ENCODE results near the gene TEX2. TPM values are rescaled to one million over a fixed set of nuclear protein-coding genes. Genes with fewer than 3 reads are reported as not detected.

The TEX2 gene
- total and polyA plus RNA-seq, 9 of the 15 experiments (the other 6 are each of a cell fraction or from before 2014, with no cell fraction given) = 4.1 to 27.6 (median 19.3) TPM

GRCh38 chr17:64146418-64147109 is 116.5 kb downstream of the TEX2 start:
- DNase-seq (ENCODE audit: extremely low read depth in 1 of 4, low spot score in 3 of 4) = peak in 3 of 4 experiments; percentile 46 to 69 (median 67)
- peak overlapping the region; percentile 64 for H3K4me3 ChIP-seq
- peak; percentile 68 for ATAC-seq
- no peak for FAIRE-seq
- H3K9me1 ChIP-seq (ENCODE audit: control insufficient read depth, insufficient read depth, low read length) = no peaks in the 10 kb centered on the region
- H3K9me3 ChIP-seq (replicated peaks; ENCODE audit: control insufficient read depth, insufficient read depth, low read depth, low read length) = no peaks in the 10 kb centered on the region
- WGBS (ENCODE audit: insufficient coverage, low coverage, missing lambda C conversion rate) = under 1% methylated on average over 34 of the region's 34 CpGs
- H3K9ac ChIP-seq (ENCODE audit: insufficient read depth in 1 of 2, low read depth in 2 of 2, low read length in 2 of 2) = peak overlapping the region; percentile 94 to 97
- ChIA-PET CTCF (ENCODE audit: low intra/inter-chr PET ratio) (no interaction called here), POLR2A (interaction anchor here (0.6 to 4.4 kb wide), 45 partner anchors 8 to 359 kb away, joined by 3 to 35 read pairs (median 6); partner anchors contain the start of genes ERN1 and POLG2)
- in situ Hi-C loops (cut with MboI) = no loop called here
- TSS peak; percentile 77 for BruUV-seq (replicated peaks)
- intact Hi-C loops (cut with micrococcal nuclease) = loop anchor here (2.0 to 10.0 kb wide), 3 partner anchors 116 to 372 kb away; partner anchors contain the start of genes CCDC47, DDX42 and TEX2
- peak overlapping the region; percentile 93 for H3K27ac ChIP-seq (ENCODE audit: extremely low read depth, low read depth, low read length)
- H3K4me2 ChIP-seq (ENCODE audit: insufficient read depth, low read length) = peak overlapping the region; percentile 87
- H4K20me1 ChIP-seq (replicated peaks; ENCODE audit: control insufficient read depth, insufficient read depth, low read length) = no peaks in the 10 kb centered on the region
- H2AFZ ChIP-seq (ENCODE audit: low read depth, low read length) = no peak overlapping the region
- H3K27me3 ChIP-seq (ENCODE audit: control insufficient read depth in 2 of 2, insufficient read depth in 2 of 2, low read length in 2 of 2) = no peaks in the 10 kb centered on the region
- H3K4me1 ChIP-seq (replicated peaks in 1 of 2; ENCODE audit: control insufficient read depth in 2 of 2, insufficient read depth in 2 of 2, low read length in 2 of 2) = peaks cover 9 to 17% of the 10 kb centered on the region in 2 experiments; a peak in 4 of 5 replicates
- H3K36me3 ChIP-seq (ENCODE audit: control insufficient read depth, insufficient read depth, low read length) = peaks cover 52% of the 10 kb centered on the region
- peaks cover 25% of the 10 kb centered on the region for H3K79me2 ChIP-seq (ENCODE audit: control insufficient read depth, insufficient read depth, low read length)
- TF ChIP-seq HDAC2 (IDR thresholded peaks at IDR 0.05) (no peak), BCOR (IDR thresholded peaks at IDR 0.05) (no peak), U2AF2 (optimal IDR thresholded peaks at IDR 0.05; ENCODE audit: low read depth, low read length) (no peak), GABPB1 (CRISPR knock-in tag; IDR thresholded peaks at IDR 0.05) (peak; percentile 61), SIN3A (IDR thresholded peaks at IDR 0.05; ENCODE audit: borderline replicate concordance in 2 of 2, control insufficient read depth in 1 of 2, low read depth in 2 of 2, low read length in 2 of 2) (peak in 1 of 2 experiments; percentile 4; a peak in 1 of 4 replicates), CREB5 (CRISPR knock-in tag; IDR thresholded peaks at IDR 0.05) (no peak), ZBTB26 (CRISPR knock-in tag; IDR thresholded peaks at IDR 0.05) (no peak; the same call in 1 of the 2 replicates), SPI1 (IDR thresholded peaks at IDR 0.05; ENCODE audit: borderline replicate concordance, low read depth, low read length) (no peak), CHD2 (IDR thresholded peaks at IDR 0.05; ENCODE audit: low read depth, low read length) (peak; percentile 37; the same call in 1 of the 2 replicates), ATF6 (CRISPR knock-in tag; IDR thresholded peaks at IDR 0.05) (0 out of 2 replicates have a peak, but pooled peaks have one; percentile 6), XRCC3 (IDR thresholded peaks at IDR 0.05) (no peak), NFIX (CRISPR knock-in tag; IDR thresholded peaks at IDR 0.05; ENCODE audit: low read depth) (no peak), YY1 (IDR thresholded peaks at IDR 0.05; ENCODE audit: borderline replicate concordance in 1 of 3, control insufficient read depth in 1 of 3, extremely low read depth in 1 of 3, insufficient read depth in 3 of 3, insufficient read length in 1 of 3, insufficient replicate concordance in 2 of 3, low read depth in 1 of 3, low read length in 2 of 3) (peak in 1 of 3 experiments; percentile 55), E2F4 (CRISPR knock-in tag; IDR thresholded peaks at IDR 0.05; ENCODE audit: low read depth) (no peak)
